MG63 (cell line): Measurements from ENCODE around the gene DYSF. TPM values are rescaled to one million over a fixed set of nuclear protein-coding genes. Genes with fewer than 3 reads are reported as not detected.

Experiments
- DNase-seq: peaks from one replicate; pipeline ENCODE4 v3.0.0-alpha.2; 2020
- H3K27me3 ChIP-seq: fragments of 250-450 bp; sonication (Bioruptor Pico); 2 replicates; pipeline ENCODE4 v1.5.1; 2020; ENCODE audit warnings: mild to moderate bottlenecking, moderate library complexity
- H3K36me3 ChIP-seq: fragments of 250-450 bp; sonication (Bioruptor Pico); 2 replicates; pipeline ENCODE4 v1.5.1; 2020; ENCODE audit warnings: mild to moderate bottlenecking, moderate library complexity
- H3K4me3 ChIP-seq: fragments of 250-450 bp; sonication (Bioruptor Pico); 2 replicates; pipeline ENCODE4 v1.5.1; 2020; ENCODE audit warnings: mild to moderate bottlenecking, moderate library complexity
- H3K9me3 ChIP-seq: fragments of 250-450 bp; sonication (Bioruptor Pico); 2 replicates; pipeline ENCODE4 v1.5.1; 2020; ENCODE audit warnings: mild to moderate bottlenecking, moderate library complexity
- total RNA-seq: library from RNA; depleted of rRNA; stranded (reverse); fragments of >200 nt; shearing (Covaris generic); gene quantifications from 2 replicates; pipeline ENCODE4 v1.2.3, GENCODE V29; 2014; ENCODE audit warnings: low replicate concordance

Gene DYSF
- total RNA-seq, 1 experiment from 2014 or later: 1.4 TPM

GRCh38 chr2:71705171-71705960 lies 252.0 kb downstream of the DYSF start:
- no peak for DNase-seq
- H3K4me3 ChIP-seq: no peak overlapping the region
- no peaks in the 10 kb centered on the region for H3K27me3 ChIP-seq
- H3K36me3 ChIP-seq: no peaks in the 10 kb centered on the region
- H3K9me3 ChIP-seq: no peaks in the 10 kb centered on the region

- Histone ChIP-seq H3K36me3 (no peaks in the 10 kb centered on the region), H3K4me3 (no peak overlapping the region), H3K9me3 (no peaks in the 10 kb centered on the region), H3K27me3 (no peaks in the 10 kb centered on the region)
- DNase-seq: no peak
Observed at GRCh38 chr2:71706121-71706520, 252.8 kb downstream of the DYSF start.

- H3K27me3 ChIP-seq: no peaks in the 10 kb centered on the region
- DNase-seq: no peak
- H3K4me3 ChIP-seq: no peak overlapping the region
Observed at GRCh38 chr2:71706836-71707235, 253.5 kb downstream of the DYSF start.

GRCh38 chr2:71710367-71711132 lies 257.2 kb downstream of the DYSF start:
- H3K4me3 ChIP-seq: no peak overlapping the region
- H3K27me3 ChIP-seq: no peaks in the 10 kb centered on the region

More at GRCh38 chr2:71706836-71707235, 253.5 kb downstream of the DYSF start:
- Histone ChIP-seq H3K36me3 (no peaks in the 10 kb centered on the region), H3K9me3 (no peaks in the 10 kb centered on the region)

GRCh38 chr2:71711133-71711855 lies 257.9 kb downstream of the DYSF start:
- Histone ChIP-seq H3K9me3 (no peaks in the 10 kb centered on the region), H3K36me3 (no peaks in the 10 kb centered on the region), H3K27me3 (no peaks in the 10 kb centered on the region), H3K4me3 (no peak overlapping the region)
- peak; percentile 87 for DNase-seq

More at GRCh38 chr2:71710367-71711132, 257.2 kb downstream of the DYSF start:
- no peaks in the 10 kb centered on the region for H3K36me3 ChIP-seq
- H3K9me3 ChIP-seq: no peaks in the 10 kb centered on the region
- no peak for DNase-seq

- no peaks in the 10 kb centered on the region for H3K36me3 ChIP-seq
- no peak overlapping the region for H3K4me3 ChIP-seq
- H3K9me3 ChIP-seq: no peaks in the 10 kb centered on the region
- DNase-seq: no peak
- H3K27me3 ChIP-seq: no peaks in the 10 kb centered on the region
Observed at GRCh38 chr2:71712158-71712818, 258.9 kb downstream of the DYSF start.

- Histone ChIP-seq H3K36me3 (no peaks in the 10 kb centered on the region), H3K4me3 (no peak overlapping the region), H3K9me3 (no peaks in the 10 kb centered on the region), H3K27me3 (no peaks in the 10 kb centered on the region)
- peak; percentile 89 for DNase-seq
Observed at GRCh38 chr2:71713581-71714580, 260.5 kb downstream of the DYSF start.

GRCh38 chr2:71714601-71715240 lies 261.4 kb downstream of the DYSF start:
- DNase-seq: no peak
- Histone ChIP-seq H3K27me3 (no peaks in the 10 kb centered on the region), H3K4me3 (no peak overlapping the region)

GRCh38 chr2:71715241-71715750 lies 261.9 kb downstream of the DYSF start:
- no peaks in the 10 kb centered on the region for H3K9me3 ChIP-seq
- H3K4me3 ChIP-seq: no peak overlapping the region
- H3K27me3 ChIP-seq: no peaks in the 10 kb centered on the region
- H3K36me3 ChIP-seq: no peaks in the 10 kb centered on the region
- DNase-seq: no peak

More at GRCh38 chr2:71714601-71715240, 261.4 kb downstream of the DYSF start:
- no peaks in the 10 kb centered on the region for H3K36me3 ChIP-seq
- no peaks in the 10 kb centered on the region for H3K9me3 ChIP-seq

- no peak for DNase-seq
- Histone ChIP-seq H3K4me3 (no peak overlapping the region), H3K36me3 (no peaks in the 10 kb centered on the region)
Observed at GRCh38 chr2:71715951-71716696, 262.8 kb downstream of the DYSF start.

GRCh38 chr2:71716697-71717624 lies 263.6 kb downstream of the DYSF start:
- DNase-seq: peak; percentile 87
- H3K36me3 ChIP-seq: no peaks in the 10 kb centered on the region
- H3K4me3 ChIP-seq: no peak overlapping the region
- no peaks in the 10 kb centered on the region for H3K9me3 ChIP-seq
- no peaks in the 10 kb centered on the region for H3K27me3 ChIP-seq

More at GRCh38 chr2:71715951-71716696, 262.8 kb downstream of the DYSF start:
- Histone ChIP-seq H3K9me3 (no peaks in the 10 kb centered on the region), H3K27me3 (no peaks in the 10 kb centered on the region)

GRCh38 chr2:71718686-71719085 lies 265.3 kb downstream of the DYSF start:
- no peak for DNase-seq
- H3K4me3 ChIP-seq: no peak overlapping the region
- no peaks in the 10 kb centered on the region for H3K27me3 ChIP-seq
- peaks cover 4% of the 10 kb centered on the region; the same call in 1 of the 2 replicates for H3K9me3 ChIP-seq
- no peaks in the 10 kb centered on the region for H3K36me3 ChIP-seq

GRCh38 chr2:71719520-71720282 lies 266.3 kb downstream of the DYSF start:
- Histone ChIP-seq H3K9me3 (peaks cover 12% of the 10 kb centered on the region), H3K27me3 (no peaks in the 10 kb centered on the region), H3K4me3 (no peak overlapping the region), H3K36me3 (no peaks in the 10 kb centered on the region)
- no peak for DNase-seq
